COLO668 (cell line): Measurements from ENCODE around the gene CD46.

Experiments used
- DNase-seq: peaks from one replicate; lab custom pipeline; 2025; ENCODE audit not compliant: unreplicated experiment; lab: John Stamatoyannopoulos, UW

Gene CD46

GRCh38 chr1:207813512-207813881 lies 61.6 kb downstream of the CD46 start:
- no peak for DNase-seq

- DNase-seq = no peak
Observed at GRCh38 chr1:207813946-207814345, 62.1 kb downstream of the CD46 start.

- no peak for DNase-seq
Observed at GRCh38 chr1:207814469-207814868, 62.6 kb downstream of the CD46 start.

GRCh38 chr1:207815466-207815865 lies 63.6 kb downstream of the CD46 start:
- no peak for DNase-seq

GRCh38 chr1:207815913-207816291 lies 64.0 kb downstream of the CD46 start:
- DNase-seq = no peak

GRCh38 chr1:207817166-207817565 lies 65.3 kb downstream of the CD46 start:
- DNase-seq = no peak

GRCh38 chr1:207817778-207818751 lies 66.2 kb downstream of the CD46 start:
- no peak for DNase-seq

- DNase-seq = peak; percentile 14
Observed at GRCh38 chr1:207818971-207819451, 67.2 kb downstream of the CD46 start.

- DNase-seq = no peak
Observed at GRCh38 chr1:207820568-207821463, 69.0 kb downstream of the CD46 start.

- DNase-seq = no peak
Observed at GRCh38 chr1:207821464-207822045, 69.7 kb downstream of the CD46 start.

GRCh38 chr1:207822124-207822601 lies 70.3 kb downstream of the CD46 start:
- no peak for DNase-seq

- DNase-seq = peak; percentile 61
Observed at GRCh38 chr1:207822602-207823451, 71.0 kb downstream of the CD46 start.

GRCh38 chr1:207823531-207823879 lies 71.7 kb downstream of the CD46 start:
- DNase-seq = no peak

- DNase-seq = peak; percentile 20
Observed at GRCh38 chr1:207823880-207824566, 72.2 kb downstream of the CD46 start.

GRCh38 chr1:207824691-207825408 lies 73.0 kb downstream of the CD46 start:
- no peak for DNase-seq

- no peak for DNase-seq
Observed at GRCh38 chr1:207825409-207825695, 73.5 kb downstream of the CD46 start.

GRCh38 chr1:207825719-207826556 lies 74.1 kb downstream of the CD46 start:
- DNase-seq = no peak
